ENCODE data around the gene DGLUCY.
"Not testable (repeated sequence)": the region's sequence is repeated elsewhere in the genome, so short reads cannot be mapped to it uniquely, and the experiment has no call there.

DGLUCY gene

GRCh38 chr14:91244501-91244901, 130.6 kb downstream of the DGLUCY start, which contains the start of gene GPR68:
Gene GPR68 (minus strand): TSS chr14:91244704. CDS start chr14:91235050, 9,654 bp downstream.
- peak; percentile 46 for DNase-seq
- TF ChIP-seq, protein P1, sequence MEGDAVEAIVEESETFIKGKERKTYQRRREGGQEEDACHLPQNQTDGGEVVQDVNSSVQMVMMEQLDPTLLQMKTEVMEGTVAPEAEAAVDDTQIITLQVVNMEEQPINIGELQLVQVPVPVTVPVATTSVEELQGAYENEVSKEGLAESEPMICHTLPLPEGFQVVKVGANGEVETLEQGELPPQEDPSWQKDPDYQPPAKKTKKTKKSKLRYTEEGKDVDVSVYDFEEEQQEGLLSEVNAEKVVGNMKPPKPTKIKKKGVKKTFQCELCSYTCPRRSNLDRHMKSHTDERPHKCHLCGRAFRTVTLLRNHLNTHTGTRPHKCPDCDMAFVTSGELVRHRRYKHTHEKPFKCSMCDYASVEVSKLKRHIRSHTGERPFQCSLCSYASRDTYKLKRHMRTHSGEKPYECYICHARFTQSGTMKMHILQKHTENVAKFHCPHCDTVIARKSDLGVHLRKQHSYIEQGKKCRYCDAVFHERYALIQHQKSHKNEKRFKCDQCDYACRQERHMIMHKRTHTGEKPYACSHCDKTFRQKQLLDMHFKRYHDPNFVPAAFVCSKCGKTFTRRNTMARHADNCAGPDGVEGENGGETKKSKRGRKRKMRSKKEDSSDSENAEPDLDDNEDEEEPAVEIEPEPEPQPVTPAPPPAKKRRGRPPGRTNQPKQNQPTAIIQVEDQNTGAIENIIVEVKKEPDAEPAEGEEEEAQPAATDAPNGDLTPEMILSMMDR (IDR thresholded peaks at IDR 0.05; ENCODE audit: low read depth, low read length, missing control alignments) = no peak
- peak within 1 kb of the TSS; percentile 20 for H3K4me3 ChIP-seq (ENCODE audit: low read depth, low read length)
- no peaks in the 10 kb centered on the region for H3K36me3 ChIP-seq (replicated peaks)
- in situ Hi-C loops (cut with HindIII; ENCODE audit: low pct_ligation_motif_present, low sequenced_read_pairs) = no loop called here
- H3K27me3 ChIP-seq (replicated peaks) = no peaks in the 10 kb centered on the region
- no peak within 1 kb of the TSS for H3K27ac ChIP-seq

DNA sequence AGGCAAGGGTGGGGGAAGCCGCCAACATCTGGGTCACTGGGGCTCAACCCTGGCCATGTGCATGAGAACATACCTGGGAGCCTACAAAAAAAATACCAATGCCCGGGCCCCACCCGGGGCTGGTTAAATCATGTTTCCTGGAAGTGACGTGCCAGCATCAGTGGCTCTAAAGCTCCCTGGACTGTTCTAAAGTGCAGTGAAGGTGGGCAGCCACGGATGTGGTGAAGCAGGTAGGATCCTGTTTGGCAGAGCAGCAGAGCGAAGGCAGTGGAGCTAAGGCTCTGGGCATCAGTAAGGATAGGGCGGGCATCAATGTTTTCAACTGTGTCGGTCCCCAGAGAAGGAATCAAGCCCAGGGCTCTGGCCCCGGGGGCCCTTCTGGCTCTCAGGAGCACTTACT, 131.2 kb downstream of the DGLUCY start:
- TF ChIP-seq, protein P1 (IDR thresholded peaks at IDR 0.05; ENCODE audit: low read depth, low read length, missing control alignments) = no peak
- no peaks in the 10 kb centered on the region for H3K27me3 ChIP-seq (replicated peaks)
- in situ Hi-C loops (cut with HindIII; ENCODE audit: low pct_ligation_motif_present, low sequenced_read_pairs) = no loop called here
- no peak for DNase-seq
- H3K36me3 ChIP-seq (replicated peaks) = no peaks in the 10 kb centered on the region
- H3K27ac ChIP-seq = no peak overlapping the region
- no peak overlapping the region for H3K4me3 ChIP-seq (ENCODE audit: low read depth, low read length)

DNA sequence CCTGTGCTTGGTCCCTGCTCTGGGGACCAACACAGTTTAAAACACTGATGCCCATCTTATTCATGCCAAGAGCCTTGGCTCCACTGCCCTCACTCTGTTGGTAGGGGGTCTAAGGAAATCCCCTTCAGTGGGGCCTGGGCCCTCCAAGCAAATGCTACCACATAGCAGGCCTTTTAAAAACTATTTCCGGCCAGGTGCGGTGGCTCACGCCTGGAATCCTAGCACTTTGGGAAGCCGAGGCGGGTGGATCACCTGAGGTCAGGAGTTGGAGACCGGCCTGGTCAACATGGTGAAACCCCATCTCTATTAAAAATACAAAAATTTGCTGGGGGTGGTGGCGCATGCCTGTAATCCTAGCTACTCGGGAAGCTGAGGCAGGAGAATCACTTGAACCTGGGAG, 131.7 kb downstream of the DGLUCY start:
- not testable (repeated sequence) for H3K27me3 ChIP-seq (replicated peaks)

GRCh38 chr14:91246051-91246852, 132.4 kb downstream of the DGLUCY start:
- Histone ChIP-seq H3K27me3 (replicated peaks) (no peaks in the 10 kb centered on the region), H3K27ac (no peak overlapping the region), H3K4me3 (ENCODE audit: low read depth, low read length) (no peak overlapping the region), H3K36me3 (replicated peaks) (no peaks in the 10 kb centered on the region)
- DNase-seq = no peak
- in situ Hi-C loops (cut with HindIII; ENCODE audit: low pct_ligation_motif_present, low sequenced_read_pairs) = no loop called here
- TF ChIP-seq, protein P1 (IDR thresholded peaks at IDR 0.05; ENCODE audit: low read depth, low read length, missing control alignments) = no peak

More for the DNA sequence above, 131.7 kb downstream of the DGLUCY start:
- H3K27ac ChIP-seq; H3K4me3 ChIP-seq (ENCODE audit: low read depth, low read length); in situ Hi-C loops (cut with HindIII; ENCODE audit: low pct_ligation_motif_present, low sequenced_read_pairs); H3K36me3 ChIP-seq (replicated peaks); DNase-seq: not testable (repeated sequence)

DNA sequence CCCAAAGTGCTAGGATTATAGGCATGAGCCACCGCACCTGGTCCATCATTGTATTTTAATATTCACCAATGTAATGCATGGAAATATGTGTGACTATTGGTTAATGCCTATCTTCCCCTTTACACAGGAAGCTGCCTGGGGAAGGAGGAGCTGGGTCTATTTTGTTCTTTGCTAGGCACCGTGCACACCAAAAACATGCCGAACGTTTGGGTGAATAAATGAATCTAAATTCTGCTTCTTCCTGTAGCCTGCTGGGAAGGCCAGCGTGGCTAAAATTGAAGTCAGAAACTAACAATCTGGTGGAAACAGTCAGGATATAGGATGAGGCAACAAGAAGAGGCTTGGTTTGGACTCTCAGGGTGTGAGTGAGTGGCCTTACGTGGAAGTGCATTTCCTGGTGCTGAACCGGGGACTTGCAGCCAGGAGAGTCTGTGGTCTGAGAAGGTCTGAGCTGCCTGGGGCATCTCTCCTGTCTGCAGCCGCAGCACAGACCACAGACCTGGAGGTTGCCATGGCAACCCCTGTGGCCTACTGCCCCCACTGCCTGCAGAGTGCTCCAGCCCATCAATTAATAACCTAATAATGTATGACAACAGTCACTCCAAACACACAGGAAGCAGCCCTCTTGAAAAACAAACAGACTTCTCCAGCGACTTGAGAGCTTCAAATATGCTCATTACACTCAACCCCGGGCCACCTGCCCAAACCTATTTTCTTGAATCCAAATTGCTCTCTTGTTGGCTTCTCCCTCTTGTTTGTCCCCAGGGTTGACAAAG, 136.2 kb downstream of the DGLUCY start:
- no peak for DNase-seq
- H3K27me3 ChIP-seq (replicated peaks) = no peaks in the 10 kb centered on the region
- in situ Hi-C loops (cut with HindIII; ENCODE audit: low pct_ligation_motif_present, low sequenced_read_pairs) = no loop called here
- H3K4me3 ChIP-seq (ENCODE audit: low read depth, low read length) = no peak overlapping the region
- no peak overlapping the region for H3K27ac ChIP-seq
- TF ChIP-seq, protein P1 (IDR thresholded peaks at IDR 0.05; ENCODE audit: low read depth, low read length, missing control alignments) = peak; percentile 27
- no peaks in the 10 kb centered on the region for H3K36me3 ChIP-seq (replicated peaks)

- TF ChIP-seq, protein P1 (IDR thresholded peaks at IDR 0.05; ENCODE audit: low read depth, low read length, missing control alignments) = no peak
- Histone ChIP-seq H3K4me3 (ENCODE audit: low read depth, low read length) (no peak overlapping the region), H3K27me3 (replicated peaks) (no peaks in the 10 kb centered on the region), H3K36me3 (replicated peaks) (no peaks in the 10 kb centered on the region), H3K27ac (no peak overlapping the region)
- in situ Hi-C loops (cut with HindIII; ENCODE audit: low pct_ligation_motif_present, low sequenced_read_pairs) = no loop called here
- no peak for DNase-seq
These were observed 137.0 kb downstream of the DGLUCY start for GRCh38 chr14:91250912-91251311.

All from brain microvascular endothelial cell (primary cell).